CD4-positive, alpha-beta T cell treated with Interleukin-12 subunit alpha and Interleukin-12 subunit beta, for 1 hour (primary cell): ENCODE measurements around the gene MEIS1.

Experiments used
- DNase-seq: peaks from one replicate; pipeline ENCODE4 v3.0.0-alpha.2; 2020

Gene MEIS1

GRCh38 chr2:66445076-66445924 lies 10.4 kb downstream of the MEIS1 start:
- no peak for DNase-seq

DNA sequence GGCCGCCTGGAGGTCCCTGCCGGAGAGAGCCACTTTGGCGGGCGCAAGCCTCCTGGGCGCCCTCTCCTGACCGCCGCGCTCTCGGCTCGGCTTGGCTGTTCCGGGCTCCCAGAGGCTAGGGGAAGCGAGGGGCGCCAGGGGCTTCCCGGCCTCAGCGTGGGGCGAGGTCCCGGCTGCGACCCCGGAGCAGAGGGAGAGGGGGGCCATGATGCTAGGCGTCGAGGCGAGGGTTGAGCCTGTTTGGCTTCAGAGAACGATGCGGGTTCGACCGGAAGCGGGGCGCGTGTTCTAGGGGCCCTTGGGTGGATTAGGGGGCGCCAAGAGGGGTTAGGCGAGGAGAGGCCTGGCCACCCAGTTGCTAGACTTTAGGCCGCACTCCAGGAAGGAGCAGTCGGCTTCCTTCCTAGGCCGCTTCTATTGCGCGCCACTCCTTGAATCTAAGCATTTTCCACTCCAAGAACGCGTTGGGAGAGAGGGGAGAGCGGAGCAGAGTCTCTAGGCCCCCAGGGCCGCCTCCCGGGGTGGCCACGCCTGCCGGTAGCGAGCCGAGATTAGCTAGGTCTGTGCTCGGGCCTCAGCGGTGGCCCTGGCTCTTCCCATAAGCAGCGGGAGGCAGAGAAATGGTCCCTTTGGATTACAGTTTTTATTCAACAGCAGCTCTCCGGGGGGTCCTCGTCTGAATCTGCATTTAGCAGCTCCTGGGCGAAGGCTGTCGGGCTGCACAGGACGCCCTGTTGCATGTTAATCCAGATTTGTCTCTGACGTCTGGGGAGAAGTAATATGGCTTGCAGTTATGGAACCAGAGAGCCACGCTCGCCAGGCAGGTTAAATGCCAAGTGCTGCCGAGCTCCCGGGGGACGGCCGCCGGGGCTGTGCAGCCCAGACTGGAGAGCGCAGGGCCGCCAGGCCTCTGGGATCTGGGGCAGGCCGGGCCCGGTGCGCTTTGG lies 11.3 kb downstream of the MEIS1 start:
- DNase-seq: no peak

- no peak for DNase-seq
Measured at GRCh38 chr2:66446941-66447340, 12.0 kb downstream of the MEIS1 start.

DNA sequence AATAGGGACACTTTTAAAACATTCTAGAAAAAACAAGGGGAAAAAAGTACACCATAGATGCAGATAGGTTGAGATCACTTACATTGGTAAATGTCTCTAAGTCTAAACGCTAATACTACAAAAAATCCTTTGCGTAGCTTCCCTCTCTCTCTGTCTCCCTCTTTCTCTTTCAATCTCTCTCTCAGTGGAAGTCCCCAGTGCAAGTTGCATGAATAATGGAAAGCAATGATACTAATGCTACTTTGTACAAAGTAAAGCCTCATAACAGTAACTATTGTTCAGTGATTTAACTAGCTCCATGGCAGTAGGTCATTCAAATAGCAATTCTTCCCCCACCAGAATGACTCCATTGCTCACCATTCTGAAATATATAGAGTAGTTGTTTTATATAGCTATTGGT lies 12.8 kb downstream of the MEIS1 start:
- DNase-seq: no peak

GRCh38 chr2:66448136-66448991 lies 13.4 kb downstream of the MEIS1 start:
- DNase-seq: no peak

GRCh38 chr2:66452214-66452613 lies 17.3 kb downstream of the MEIS1 start:
- DNase-seq: no peak

DNA sequence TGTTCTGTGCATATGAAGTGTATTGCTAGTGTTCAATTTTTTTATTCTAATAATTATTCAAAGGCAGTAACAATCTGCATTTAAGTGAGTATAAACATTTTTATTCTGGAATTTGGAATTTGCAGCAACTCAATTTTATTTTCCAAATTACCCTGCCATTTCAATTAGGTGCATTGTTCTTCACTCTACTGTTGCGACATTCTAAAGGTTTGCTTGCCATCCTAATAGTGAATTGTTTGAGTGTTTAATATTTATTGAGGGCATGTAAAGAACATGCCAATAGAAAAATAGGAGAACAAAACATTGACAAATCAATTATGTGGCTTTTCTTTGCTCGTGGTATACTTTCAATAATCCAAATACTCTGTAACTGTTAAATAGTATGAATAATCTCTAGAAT lies 18.0 kb downstream of the MEIS1 start:
- DNase-seq: no peak

- DNase-seq: no peak
Measured at GRCh38 chr2:66455490-66455889, 20.6 kb downstream of the MEIS1 start.

DNA sequence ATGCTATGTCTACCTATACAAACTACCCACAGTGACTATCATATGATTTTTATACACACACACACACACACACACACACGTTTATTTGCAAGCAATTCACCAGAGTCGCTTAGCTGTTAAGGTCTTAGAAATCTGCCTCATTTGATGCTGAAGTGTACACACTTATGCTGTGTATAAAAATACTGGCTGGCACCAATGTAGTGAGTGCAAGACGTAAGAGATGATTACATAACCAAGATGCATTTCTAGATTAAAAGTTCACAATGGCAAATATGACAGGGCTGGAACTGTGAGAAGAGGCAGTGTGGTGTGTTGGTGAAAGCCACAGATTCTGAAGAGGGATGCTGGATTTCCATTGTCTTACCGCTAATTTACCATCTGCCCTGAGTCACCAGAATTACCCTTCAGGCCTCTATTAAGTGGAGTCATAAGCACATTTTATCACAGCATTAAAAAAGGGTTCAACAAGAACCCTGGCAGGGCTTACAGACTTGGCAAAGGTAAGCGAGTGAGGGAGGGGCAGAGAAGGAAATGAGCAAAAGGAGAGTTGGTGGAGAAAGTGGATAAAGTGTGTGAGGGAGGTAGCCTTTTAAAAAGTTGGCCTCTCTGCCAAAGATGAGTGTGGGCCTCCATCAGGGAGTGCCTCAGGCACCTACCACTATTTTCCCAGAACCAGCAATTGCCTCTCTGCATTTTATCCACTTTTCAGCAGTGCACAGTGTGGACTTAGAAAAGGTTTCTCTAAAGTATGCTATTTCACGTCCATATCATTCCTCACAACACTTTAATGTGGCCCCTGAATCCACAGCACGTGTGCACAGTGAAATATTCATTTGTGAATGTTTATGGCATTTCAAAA lies 21.5 kb downstream of the MEIS1 start:
- no peak for DNase-seq

GRCh38 chr2:66457545-66457944 lies 22.6 kb downstream of the MEIS1 start:
- DNase-seq: no peak

GRCh38 chr2:66460031-66460430 lies 25.1 kb downstream of the MEIS1 start:
- DNase-seq: no peak

DNA sequence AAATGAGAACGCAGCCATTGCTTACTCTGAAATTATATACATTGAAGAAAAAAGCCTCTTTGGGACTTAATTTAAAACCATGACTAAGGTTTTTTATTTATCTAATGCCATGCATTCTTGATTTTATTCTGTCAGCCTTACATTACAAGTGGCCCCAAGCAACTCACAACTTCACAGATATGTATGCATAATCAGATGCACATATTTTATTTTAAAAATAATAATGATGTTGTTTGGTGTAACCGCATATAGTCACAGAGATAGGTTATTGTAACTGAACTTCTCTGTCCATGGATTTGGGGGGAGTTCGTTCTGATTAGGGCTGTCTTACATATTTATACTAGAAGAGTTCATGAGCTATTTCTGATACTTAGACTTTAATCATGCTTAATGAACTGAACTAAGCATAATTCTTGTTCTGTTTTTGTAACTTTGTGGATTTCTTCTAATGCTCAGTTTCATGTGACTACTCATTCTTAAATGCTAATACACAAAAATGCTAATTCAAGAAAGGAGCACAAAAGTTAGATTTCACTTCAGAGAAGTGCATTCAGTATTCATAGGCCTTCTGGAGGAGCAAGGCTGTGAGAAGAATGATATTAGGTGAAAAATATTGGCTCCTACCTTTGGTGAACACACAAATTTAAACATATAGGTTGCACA lies 26.2 kb downstream of the MEIS1 start:
- no peak for DNase-seq

GRCh38 chr2:66461664-66462500 lies 27.0 kb downstream of the MEIS1 start:
- no peak for DNase-seq

DNA sequence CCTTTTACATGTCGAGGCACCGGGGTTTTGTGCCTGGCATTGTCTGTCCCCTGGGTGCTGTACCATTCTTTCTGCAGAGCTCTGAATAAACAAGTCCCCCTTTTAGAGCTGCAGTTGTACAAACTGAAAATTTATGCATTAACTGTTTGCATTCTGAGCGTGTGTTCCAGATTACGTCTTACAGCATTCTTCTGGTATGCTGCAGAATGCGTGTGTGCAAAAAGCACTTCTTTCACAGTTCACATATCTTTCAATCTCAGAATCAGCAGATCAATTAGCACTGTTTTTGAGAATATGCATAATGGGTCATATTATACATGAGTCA lies 27.5 kb downstream of the MEIS1 start:
- no peak for DNase-seq

DNA sequence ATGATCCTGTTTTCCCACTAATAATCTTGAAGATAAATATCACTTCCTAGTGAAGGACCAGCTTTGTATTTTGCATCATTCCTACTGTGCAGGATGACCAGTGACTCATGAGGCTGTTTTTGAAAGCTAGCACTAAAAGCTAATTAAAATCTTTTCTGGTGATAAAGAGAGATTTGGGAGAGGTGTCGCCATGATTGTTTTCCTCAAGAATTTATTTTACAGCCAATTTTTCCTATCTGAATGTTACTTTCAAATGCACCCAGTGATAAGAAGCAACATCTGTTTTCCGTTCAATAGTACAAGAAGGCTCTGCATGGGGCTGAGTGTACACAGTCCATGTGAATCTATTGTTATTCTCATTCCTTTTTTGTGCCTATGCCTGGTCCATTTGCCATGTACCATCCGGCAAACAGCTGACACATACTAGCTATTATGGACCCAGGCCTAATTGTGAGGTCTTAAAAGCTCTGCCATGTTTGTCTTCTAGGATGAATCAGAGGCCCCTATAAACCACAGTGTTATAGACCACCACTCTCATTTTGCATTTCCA lies 28.4 kb downstream of the MEIS1 start:
- no peak for DNase-seq

DNA sequence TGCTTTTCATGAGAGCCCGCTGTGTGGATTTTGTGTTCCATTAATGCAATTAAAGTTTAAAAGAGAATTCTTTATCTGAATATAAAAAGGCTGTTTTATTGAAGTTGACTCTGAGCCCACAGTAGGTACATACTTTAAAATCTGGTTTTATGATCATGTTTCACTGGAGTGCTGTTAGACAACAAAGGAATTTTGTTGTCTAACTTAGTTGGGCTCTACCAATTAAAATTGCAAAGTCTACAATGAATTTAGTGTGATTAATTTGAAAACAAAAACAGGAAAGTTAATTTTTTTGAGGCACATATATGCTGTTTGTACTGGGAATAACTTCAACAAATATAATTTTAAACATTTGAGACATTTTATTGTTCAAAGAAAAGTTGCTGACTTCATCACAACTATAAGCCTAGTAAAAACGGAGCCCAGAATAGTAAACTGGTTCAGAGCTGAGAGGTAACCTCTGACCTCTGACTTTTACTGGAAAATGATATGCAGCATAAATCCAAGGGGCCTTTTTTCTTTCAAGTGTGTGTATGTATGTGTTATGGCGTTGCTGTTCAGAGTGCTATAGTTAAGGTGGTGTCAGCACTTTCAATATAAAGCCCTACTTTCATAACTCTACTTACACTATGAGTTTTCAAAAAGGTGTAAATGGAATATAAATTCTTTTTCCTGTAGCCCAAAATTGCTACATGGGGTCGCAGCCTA lies 30.2 kb downstream of the MEIS1 start:
- DNase-seq: no peak

DNA sequence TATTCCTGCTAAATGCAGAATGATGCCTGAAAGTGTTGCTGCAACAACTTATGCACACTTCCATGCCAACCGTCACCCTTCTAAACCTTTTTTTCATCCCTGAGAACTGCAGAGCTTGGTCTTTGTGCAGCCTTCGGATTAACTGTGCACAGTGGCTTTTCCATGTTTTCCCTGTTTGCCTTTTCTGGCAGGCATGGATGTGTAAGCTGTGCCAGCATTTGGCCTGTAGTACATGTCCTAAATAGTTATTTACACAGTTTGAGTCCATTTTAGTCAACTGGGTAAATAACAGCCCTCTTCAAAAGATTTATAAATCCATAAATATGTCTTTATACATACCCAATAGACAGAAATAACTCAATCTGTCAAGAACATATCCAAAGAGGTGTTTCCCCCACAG lies 31.5 kb downstream of the MEIS1 start:
- no peak for DNase-seq

- no peak for DNase-seq
Measured at GRCh38 chr2:66467718-66468117, 32.8 kb downstream of the MEIS1 start.

- DNase-seq: no peak
Measured at GRCh38 chr2:66469214-66469902, 34.4 kb downstream of the MEIS1 start.
